NCI-H2029 (cell line): ENCODE measurements around the gene RNF32.
"Not testable (repeated sequence)": the region's sequence is repeated elsewhere in the genome, so short reads cannot be mapped to it uniquely, and the experiment has no call there.

ENCODE experiments used
- DNase-seq: peaks from one replicate; lab custom pipeline; 2025; lab: John Stamatoyannopoulos, UW

RNF32 gene

GRCh38 chr7:156642306-156643045 lies 1.9 kb downstream of the RNF32 start:
- no peak for DNase-seq

DNA sequence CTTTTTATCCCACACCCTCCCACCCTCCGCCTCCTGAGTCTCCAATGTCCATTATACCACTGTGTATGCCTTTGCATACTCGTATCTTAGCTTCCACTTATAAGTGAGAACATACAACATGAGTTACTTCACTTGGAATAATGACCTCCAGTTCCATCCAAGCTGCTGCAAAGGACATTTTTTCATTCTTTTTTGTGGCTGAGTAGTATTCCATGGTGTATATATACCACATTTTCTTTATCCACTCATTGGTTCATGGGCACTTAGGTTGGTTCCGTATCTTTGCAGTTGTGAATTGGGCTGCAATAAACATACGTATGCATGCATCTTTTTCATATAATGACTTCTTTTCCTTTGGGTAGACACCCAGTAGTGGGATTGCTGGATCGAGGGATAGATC lies 6.8 kb downstream of the RNF32 start:
- DNase-seq = not testable (repeated sequence)

DNA sequence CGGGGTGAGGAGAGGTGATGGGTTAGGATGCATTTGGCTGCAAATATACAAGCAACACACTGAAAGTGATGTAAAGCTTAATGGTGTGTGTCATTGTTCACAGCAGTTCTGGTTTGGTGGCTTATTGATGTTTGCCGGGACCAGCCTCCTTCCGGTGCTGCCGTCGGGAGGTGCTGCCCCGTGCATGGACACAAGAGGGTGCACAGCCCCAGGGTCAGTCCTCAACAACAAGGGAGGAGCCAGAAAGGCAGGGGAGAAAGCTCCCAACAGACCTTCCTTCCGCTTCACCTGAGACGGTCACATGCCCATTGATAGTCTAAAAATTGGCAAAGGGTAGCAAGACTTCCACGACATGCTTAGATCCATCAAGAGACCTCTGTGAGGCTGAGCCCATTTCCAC lies 9.5 kb downstream of the RNF32 start:
- DNase-seq = no peak

DNA sequence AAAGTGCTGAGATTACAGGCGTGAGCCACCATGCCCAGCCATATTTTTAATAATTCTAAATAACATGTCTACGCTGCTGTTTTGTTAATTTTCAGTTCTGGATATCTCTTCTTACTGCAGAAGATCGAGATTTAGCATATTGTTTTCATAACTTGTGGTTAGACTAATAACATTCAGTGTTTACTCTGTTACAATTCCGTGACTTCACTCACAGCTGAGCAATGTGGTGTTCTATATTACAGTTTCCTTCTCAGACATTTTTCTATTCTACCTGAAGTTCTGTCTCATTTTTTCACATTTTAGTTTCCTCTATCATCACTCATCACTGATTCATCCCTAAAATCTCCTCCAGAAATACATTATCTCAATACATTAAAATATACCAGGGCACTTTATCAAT lies 10.9 kb downstream of the RNF32 start:
- no peak for DNase-seq

DNA sequence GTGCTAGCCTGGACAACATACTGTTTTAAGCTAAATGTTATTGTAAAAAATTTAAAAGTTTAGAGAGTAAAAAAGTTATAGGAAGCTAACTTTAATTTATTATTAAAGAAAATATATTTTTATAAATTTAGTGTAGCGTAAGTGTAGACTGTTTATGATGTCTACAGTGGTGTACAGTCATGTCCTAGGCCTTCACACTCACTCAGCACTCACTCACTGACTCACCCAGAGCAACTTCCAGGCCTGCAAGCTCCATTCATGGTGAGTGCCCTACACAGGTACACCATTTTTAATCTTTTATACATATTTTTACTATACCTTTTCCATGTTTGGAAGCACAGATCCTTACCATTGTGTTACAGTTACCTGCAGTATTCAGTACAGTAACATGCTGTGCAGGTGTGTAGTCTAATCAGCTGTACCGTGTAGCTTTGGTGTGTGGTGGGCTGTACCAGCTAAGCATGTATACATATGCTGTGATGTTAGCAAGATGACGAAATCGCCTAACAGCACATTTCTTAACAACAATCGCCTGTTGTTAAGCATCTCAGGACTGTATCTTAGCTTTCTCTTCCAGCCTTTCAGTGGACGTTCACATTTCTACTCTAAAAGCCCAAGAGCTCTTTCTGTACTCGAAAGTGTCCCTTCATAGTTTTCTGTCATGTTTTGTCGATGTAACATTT lies 12.5 kb downstream of the RNF32 start:
- DNase-seq = no peak

- no peak for DNase-seq
Observed at GRCh38 chr7:156654511-156655234, 14.1 kb downstream of the RNF32 start.

- no peak for DNase-seq
Observed at GRCh38 chr7:156655251-156655650, 14.7 kb downstream of the RNF32 start.

DNA sequence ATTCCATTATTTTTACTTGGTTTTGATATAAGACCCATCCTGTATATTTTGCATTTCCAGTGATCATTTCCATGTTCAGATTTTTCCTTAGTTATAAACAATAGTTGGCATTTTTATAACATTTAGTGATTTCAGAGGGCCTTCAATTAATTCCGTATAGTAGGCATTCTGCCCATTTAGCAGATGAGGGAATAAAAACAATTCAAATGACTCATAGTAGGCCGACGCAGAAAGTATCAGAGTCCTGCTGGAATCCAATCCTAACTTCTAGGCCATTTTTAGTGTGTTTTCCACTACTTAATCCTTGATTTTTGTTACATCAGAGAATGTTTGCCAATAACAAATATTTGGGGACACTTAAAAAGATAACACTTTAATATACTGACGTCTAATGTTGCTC lies 15.4 kb downstream of the RNF32 start:
- DNase-seq = no peak

GRCh38 chr7:156656598-156656997 lies 16.0 kb downstream of the RNF32 start:
- DNase-seq = no peak

GRCh38 chr7:156657681-156658080 lies 17.1 kb downstream of the RNF32 start:
- no peak for DNase-seq

- DNase-seq = no peak
Observed at GRCh38 chr7:156659203-156659602, 18.6 kb downstream of the RNF32 start.

- DNase-seq = no peak
Observed at GRCh38 chr7:156659961-156660360, 19.4 kb downstream of the RNF32 start.

- DNase-seq = no peak
Observed at GRCh38 chr7:156661637-156662036, 21.1 kb downstream of the RNF32 start.

GRCh38 chr7:156662277-156662676 lies 21.7 kb downstream of the RNF32 start:
- DNase-seq = no peak

- DNase-seq = no peak
Observed at GRCh38 chr7:156665101-156665500, 24.5 kb downstream of the RNF32 start.

- DNase-seq = no peak
Observed at GRCh38 chr7:156666368-156667109, 26.0 kb downstream of the RNF32 start.

DNA sequence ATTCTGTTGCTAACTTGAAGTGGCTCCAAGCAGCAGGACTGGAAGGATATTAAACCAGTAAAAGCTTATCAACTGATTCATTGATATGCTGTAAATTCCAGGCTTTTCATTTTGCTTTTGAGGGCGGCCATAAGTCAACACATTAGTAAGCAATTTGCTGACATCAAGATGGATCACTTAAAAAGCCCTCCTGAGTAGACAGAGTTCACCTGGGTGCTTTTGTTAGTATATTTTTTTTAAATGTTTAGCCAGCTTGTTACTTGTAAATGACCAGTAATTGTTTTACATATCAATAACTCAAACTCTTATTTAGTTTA lies 26.5 kb downstream of the RNF32 start:
- DNase-seq = no peak

GRCh38 chr7:156668130-156668741 lies 27.7 kb downstream of the RNF32 start:
- no peak for DNase-seq

- DNase-seq = no peak
Observed at GRCh38 chr7:156669035-156669828, 28.7 kb downstream of the RNF32 start.

- DNase-seq = no peak
Observed at GRCh38 chr7:156673454-156673853, 32.9 kb downstream of the RNF32 start.

GRCh38 chr7:156673902-156674301 lies 33.3 kb downstream of the RNF32 start:
- no peak for DNase-seq
